ENCODE data around the gene STK39. TPM values are rescaled to one million over a fixed set of nuclear protein-coding genes. Genes with fewer than 3 reads are reported as not detected.
A peak's percentile ranks its signal among the peaks of the same experiment; 100 is the strongest.

STK39 gene
- total RNA-seq, 1 donor from 2014 or later, result 26.2 TPM

- Mint-ChIP-seq H3K36me3 (peaks cover 28% of the 10 kb centered on the region), H3K4me1 (ENCODE audit: unreplicated experiment) (peaks cover 6% of the 10 kb centered on the region), H3K27me3 (no peaks in the 10 kb centered on the region), H3K9me3 (peaks cover 6% of the 10 kb centered on the region), H3K27ac (peak overlapping the region; percentile 32), H3K4me3 (no peak overlapping the region)
- no peak for DNase-seq (ENCODE audit: extremely low spot score, unreplicated experiment)
- TF ChIP-seq, protein P1, sequence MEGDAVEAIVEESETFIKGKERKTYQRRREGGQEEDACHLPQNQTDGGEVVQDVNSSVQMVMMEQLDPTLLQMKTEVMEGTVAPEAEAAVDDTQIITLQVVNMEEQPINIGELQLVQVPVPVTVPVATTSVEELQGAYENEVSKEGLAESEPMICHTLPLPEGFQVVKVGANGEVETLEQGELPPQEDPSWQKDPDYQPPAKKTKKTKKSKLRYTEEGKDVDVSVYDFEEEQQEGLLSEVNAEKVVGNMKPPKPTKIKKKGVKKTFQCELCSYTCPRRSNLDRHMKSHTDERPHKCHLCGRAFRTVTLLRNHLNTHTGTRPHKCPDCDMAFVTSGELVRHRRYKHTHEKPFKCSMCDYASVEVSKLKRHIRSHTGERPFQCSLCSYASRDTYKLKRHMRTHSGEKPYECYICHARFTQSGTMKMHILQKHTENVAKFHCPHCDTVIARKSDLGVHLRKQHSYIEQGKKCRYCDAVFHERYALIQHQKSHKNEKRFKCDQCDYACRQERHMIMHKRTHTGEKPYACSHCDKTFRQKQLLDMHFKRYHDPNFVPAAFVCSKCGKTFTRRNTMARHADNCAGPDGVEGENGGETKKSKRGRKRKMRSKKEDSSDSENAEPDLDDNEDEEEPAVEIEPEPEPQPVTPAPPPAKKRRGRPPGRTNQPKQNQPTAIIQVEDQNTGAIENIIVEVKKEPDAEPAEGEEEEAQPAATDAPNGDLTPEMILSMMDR (conservative IDR thresholded peaks at IDR 0.05), result no peak
Measured at GRCh38 chr2:168062936-168063335, 184.5 kb downstream of the STK39 start.

- Mint-ChIP-seq H3K9me3 (no peaks in the 10 kb centered on the region), H3K27me3 (no peaks in the 10 kb centered on the region)
Measured at GRCh38 chr2:168062054-168062453, 185.3 kb downstream of the STK39 start.

DNA sequence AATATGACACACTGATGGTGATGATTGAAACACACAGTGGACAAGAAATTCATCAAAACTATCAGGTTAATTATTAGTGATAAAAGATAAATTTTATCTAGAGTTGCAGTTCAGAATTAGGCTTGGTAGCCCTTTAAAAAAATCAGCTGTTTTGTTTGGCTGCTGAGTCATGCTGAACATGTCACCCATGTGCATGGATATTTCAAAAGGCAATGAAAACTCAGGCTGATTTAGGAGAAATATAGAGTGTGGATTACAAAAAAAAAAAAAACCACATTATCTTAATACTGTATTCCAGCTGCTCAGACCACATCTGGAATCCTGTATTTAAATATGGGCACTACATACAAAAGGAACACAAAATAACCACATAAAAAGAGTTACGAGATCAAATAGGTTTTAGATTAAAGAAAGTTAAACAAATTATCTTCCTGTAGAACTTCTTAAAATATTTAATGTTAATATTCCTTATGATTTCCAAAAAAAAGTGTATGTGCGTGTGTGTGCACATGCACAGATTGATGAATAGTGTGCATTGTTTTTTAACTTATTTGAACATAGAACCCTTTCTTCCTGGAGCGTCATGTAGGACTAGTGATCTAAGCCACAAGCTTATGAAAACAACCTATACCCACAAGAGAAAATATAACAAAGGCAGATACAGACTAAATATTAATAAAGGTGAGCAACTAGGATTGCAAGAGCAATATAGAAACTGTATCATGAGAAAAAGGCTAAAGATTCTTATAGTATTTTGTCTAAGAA lies 186.2 kb downstream of the STK39 start:
- Mint-ChIP-seq H3K36me3 (peaks cover 16% of the 10 kb centered on the region), H3K9me3 (no peaks in the 10 kb centered on the region), H3K27ac (no peak overlapping the region), H3K27me3 (no peaks in the 10 kb centered on the region), H3K4me3 (no peak overlapping the region), H3K4me1 (ENCODE audit: unreplicated experiment) (peaks cover 6% of the 10 kb centered on the region)
- no peak for DNase-seq (ENCODE audit: extremely low spot score, unreplicated experiment)
- TF ChIP-seq, protein P1 (conservative IDR thresholded peaks at IDR 0.05), result no peak

More at GRCh38 chr2:168062054-168062453, 185.3 kb downstream of the STK39 start:
- DNase-seq (ENCODE audit: extremely low spot score, unreplicated experiment), result no peak
- no peak overlapping the region for H3K27ac Mint-ChIP-seq
- TF ChIP-seq, protein P1 (conservative IDR thresholded peaks at IDR 0.05), result no peak
- H3K36me3 Mint-ChIP-seq, result peaks cover 20% of the 10 kb centered on the region
- H3K4me3 Mint-ChIP-seq, result no peak overlapping the region
- peaks cover 6% of the 10 kb centered on the region for H3K4me1 Mint-ChIP-seq (ENCODE audit: unreplicated experiment)

DNA sequence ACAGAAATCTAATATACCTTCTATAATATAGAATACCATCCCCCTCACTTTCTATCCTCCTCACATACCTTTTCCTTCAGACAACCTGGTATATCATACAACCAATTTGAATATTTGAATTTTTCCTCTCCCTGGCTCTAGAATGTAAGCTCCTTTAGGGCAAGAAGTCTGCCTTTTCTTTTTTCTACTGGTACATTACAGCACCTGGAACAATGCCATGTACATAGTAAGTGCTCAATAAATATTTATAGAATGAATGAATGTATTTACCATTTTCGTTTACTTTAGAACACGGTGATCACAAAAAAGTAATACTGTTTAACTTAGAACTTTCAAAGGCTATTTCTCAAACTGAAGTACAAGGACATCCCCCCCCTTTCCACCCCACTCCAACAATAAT lies 187.6 kb downstream of the STK39 start:
- no peak overlapping the region for H3K27ac Mint-ChIP-seq
- no peak for DNase-seq (ENCODE audit: extremely low spot score, unreplicated experiment)
- H3K36me3 Mint-ChIP-seq, result peaks cover 16% of the 10 kb centered on the region
- no peak overlapping the region for H3K4me3 Mint-ChIP-seq
- H3K4me1 Mint-ChIP-seq (ENCODE audit: unreplicated experiment), result peaks cover 6% of the 10 kb centered on the region
- H3K9me3 Mint-ChIP-seq, result no peaks in the 10 kb centered on the region
- TF ChIP-seq, protein P1 (conservative IDR thresholded peaks at IDR 0.05), result no peak
- H3K27me3 Mint-ChIP-seq, result no peaks in the 10 kb centered on the region

DNA sequence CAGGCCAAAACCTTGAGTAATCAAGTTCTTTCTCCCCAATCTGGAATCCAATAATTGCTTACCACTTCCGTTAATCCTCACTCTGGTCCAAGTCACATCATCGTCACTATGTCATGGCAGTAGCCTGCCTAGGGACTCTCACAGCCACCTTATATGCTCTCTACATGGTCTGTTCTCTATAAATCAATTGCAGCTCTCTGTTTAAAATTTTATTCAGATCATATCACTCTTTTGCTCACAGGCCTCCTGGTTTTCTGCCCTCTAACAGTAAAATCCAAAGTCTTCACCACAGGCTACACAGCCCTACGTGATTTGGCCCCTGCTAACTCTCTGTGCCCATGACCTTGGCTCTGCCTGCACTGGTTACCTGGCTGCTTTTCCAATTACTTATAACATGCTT lies 188.7 kb downstream of the STK39 start:
- no peak overlapping the region for H3K4me3 Mint-ChIP-seq
- TF ChIP-seq, protein P1 (conservative IDR thresholded peaks at IDR 0.05), result no peak

More for the DNA sequence above, 188.7 kb downstream of the STK39 start:
- DNase-seq (ENCODE audit: extremely low spot score, unreplicated experiment), result no peak
- Mint-ChIP-seq H3K27ac (no peak overlapping the region), H3K36me3 (peaks cover 16% of the 10 kb centered on the region), H3K4me1 (ENCODE audit: unreplicated experiment) (peaks cover 8% of the 10 kb centered on the region), H3K9me3 (no peaks in the 10 kb centered on the region), H3K27me3 (no peaks in the 10 kb centered on the region)
